ENCODE measurements around the gene SPSB2. TPM values are rescaled to one million over a fixed set of nuclear protein-coding genes. Genes with fewer than 3 reads are reported as not detected.

The SPSB2 gene
- total RNA-seq, 1 experiment from 2014 or later = 8.1 TPM

- Histone ChIP-seq H3K4me1 (ENCODE audit: insufficient read depth, low read length, poor library complexity, severe bottlenecking) (peaks cover 13% of the 10 kb centered on the region), H3K27me3 (replicated peaks; ENCODE audit: insufficient read depth, low read depth, low read length, poor library complexity) (no peaks in the 10 kb centered on the region), H3K27ac (ENCODE audit: low read depth, low read length, poor library complexity, severe bottlenecking) (peak overlapping the region; percentile 30), H3K4me3 (ENCODE audit: low read depth, low read length, poor library complexity, severe bottlenecking) (no peak overlapping the region), H3K9me3 (ENCODE audit: low read depth, low read length, poor library complexity, severe bottlenecking) (no peaks in the 10 kb centered on the region), H3K36me3 (ENCODE audit: insufficient read depth, low read length, poor library complexity, severe bottlenecking) (peaks cover 50% of the 10 kb centered on the region)
- ChIA-PET POLR2A (ENCODE audit: low non-redundant PET) (no interaction called here), CTCF (interaction anchor here (0.6 to 1.1 kb wide), 2 partner anchors 9 to 161 kb away, joined by 3 read pairs; no protein-coding TSS in a partner anchor)
- DNase-seq (ENCODE audit: low spot score) = no peak
- BruUV-seq (replicated peaks) = no TSS peak
- intact Hi-C loops (cut with micrococcal nuclease; ENCODE audit: unreplicated experiment) = no loop called here
- TF ChIP-seq EZH2 (IDR thresholded peaks at IDR 0.05; ENCODE audit: borderline replicate concordance, low read depth, low read length, poor library complexity, severe bottlenecking) (no peak), CTCF (conservative IDR thresholded peaks at IDR 0.05; ENCODE audit: low read depth, low read length) (no peak)
Observed at GRCh38 chr12:6916426-6917200, 43.5 kb upstream of the SPSB2 start.

- H3K9me3 ChIP-seq (ENCODE audit: low read depth, low read length, poor library complexity, severe bottlenecking) = no peaks in the 10 kb centered on the region
- ChIA-PET CTCF (no interaction called here), POLR2A (ENCODE audit: low non-redundant PET) (no interaction called here)
- intact Hi-C loops (cut with micrococcal nuclease; ENCODE audit: unreplicated experiment) = no loop called here
- H3K4me3 ChIP-seq (ENCODE audit: low read depth, low read length, poor library complexity, severe bottlenecking) = peak overlapping the region; percentile 97
- no peak for TF ChIP-seq EZH2 (IDR thresholded peaks at IDR 0.05; ENCODE audit: borderline replicate concordance, low read depth, low read length, poor library complexity, severe bottlenecking)
- H3K36me3 ChIP-seq (ENCODE audit: insufficient read depth, low read length, poor library complexity, severe bottlenecking) = peaks cover 42% of the 10 kb centered on the region
- peaks cover 13% of the 10 kb centered on the region for H3K4me1 ChIP-seq (ENCODE audit: insufficient read depth, low read length, poor library complexity, severe bottlenecking)
- no TSS peak for BruUV-seq (replicated peaks)
- DNase-seq (ENCODE audit: low spot score) = no peak
- peak overlapping the region; percentile 39 for H3K27ac ChIP-seq (ENCODE audit: low read depth, low read length, poor library complexity, severe bottlenecking)
- no peaks in the 10 kb centered on the region for H3K27me3 ChIP-seq (replicated peaks; ENCODE audit: insufficient read depth, low read depth, low read length, poor library complexity)
Observed at GRCh38 chr12:6915789-6916285, 42.7 kb upstream of the SPSB2 start.

- ChIA-PET POLR2A (ENCODE audit: low non-redundant PET) (no interaction called here), CTCF (interaction anchor here (1.0 kb wide), 2 partner anchors 42 to 46 kb away, joined by 3 read pairs; partner anchors contain the start of gene SPSB2)
- peak; percentile 88 for DNase-seq (ENCODE audit: low spot score)
- Histone ChIP-seq H3K27me3 (replicated peaks; ENCODE audit: insufficient read depth, low read depth, low read length, poor library complexity) (no peaks in the 10 kb centered on the region), H3K27ac (ENCODE audit: low read depth, low read length, poor library complexity, severe bottlenecking) (peak overlapping the region; percentile 88), H3K9me3 (ENCODE audit: low read depth, low read length, poor library complexity, severe bottlenecking) (no peaks in the 10 kb centered on the region), H3K36me3 (ENCODE audit: insufficient read depth, low read length, poor library complexity, severe bottlenecking) (peaks cover 39% of the 10 kb centered on the region), H3K4me1 (ENCODE audit: insufficient read depth, low read length, poor library complexity, severe bottlenecking) (peaks cover 13% of the 10 kb centered on the region), H3K4me3 (ENCODE audit: low read depth, low read length, poor library complexity, severe bottlenecking) (peak overlapping the region; percentile 97)
- TF ChIP-seq EZH2 (IDR thresholded peaks at IDR 0.05; ENCODE audit: borderline replicate concordance, low read depth, low read length, poor library complexity, severe bottlenecking) (no peak), CTCF (conservative IDR thresholded peaks at IDR 0.05; ENCODE audit: low read depth, low read length) (no peak)
- intact Hi-C loops (cut with micrococcal nuclease; ENCODE audit: unreplicated experiment) = no loop called here
- TSS peak; percentile 34 for BruUV-seq (replicated peaks)
Observed at GRCh38 chr12:6914947-6915788, 42.1 kb upstream of the SPSB2 start.
